Activated T-helper 2 cell treated with anti-CD3 and anti-CD28 coated beads, Interferon-gamma antibody, Interleukin-2, Interleukin-4, amounts not matched to agents 10 μg/mL and 5 μg/mL and 100 μg/mL, durations not matched to agents 14 hours and 24 hours and 36 hours (primary cell): Measurements from ENCODE around the gene TGFBR3L. TPM values are rescaled to one million over a fixed set of nuclear protein-coding genes. Genes with fewer than 3 reads are reported as not detected.
A peak's percentile ranks its signal among the peaks of the same experiment; 100 is the strongest.

ENCODE experiments used
- DNase-seq: peaks from one replicate; pipeline ENCODE4 v3.0.0; 2021; ENCODE audit warnings: low spot score
- H3K27ac Mint-ChIP-seq: one replicate; pipeline ENCODE4 v1.8.0; 2021; ENCODE audit warnings: mixed read lengths
- H3K27me3 Mint-ChIP-seq: one replicate; pipeline ENCODE4 v1.8.0; 2021; ENCODE audit warnings: low read depth, mixed read lengths
- H3K36me3 Mint-ChIP-seq: one replicate; pipeline ENCODE4 v1.8.0; 2021; ENCODE audit warnings: low read depth, mixed read lengths
- H3K4me1 Mint-ChIP-seq: one replicate; pipeline ENCODE4 v1.8.0; 2021; ENCODE audit warnings: low read depth, mixed read lengths
- H3K4me3 Mint-ChIP-seq: one replicate; pipeline ENCODE4 v1.8.0; 2021; ENCODE audit warnings: low read depth, mild to moderate bottlenecking, moderate library complexity, mixed read lengths
- H3K9me3 Mint-ChIP-seq: one replicate; pipeline ENCODE4 v1.8.0; 2021; ENCODE audit warnings: mixed read lengths
- intact Hi-C: fragments of 100-400 bp; cut with micrococcal nuclease; formaldehyde crosslinking; loops from one replicate; pipeline ENCODE4 v1.15.1; 2023
- total RNA-seq: library from RNA; stranded (reverse); gene quantifications from 2 replicates; pipeline ENCODE4 v1.2.3, GENCODE V29; 2022

Gene TGFBR3L
- total RNA-seq, 1 donor from 2014 or later, result 6.3 TPM

- peaks cover 26% of the 10 kb centered on the region for H3K27me3 Mint-ChIP-seq
- H3K27ac Mint-ChIP-seq, result no peak overlapping the region
- peak overlapping the region; percentile 82 for H3K4me3 Mint-ChIP-seq
- intact Hi-C loops, result no loop called here
- no peaks in the 10 kb centered on the region for H3K9me3 Mint-ChIP-seq
- DNase-seq, result no peak
- H3K36me3 Mint-ChIP-seq, result peaks cover 6% of the 10 kb centered on the region
- H3K4me1 Mint-ChIP-seq, result peaks cover 15% of the 10 kb centered on the region
Observed at GRCh38 chr19:7918615-7919421, 4.2 kb downstream of the TGFBR3L start.

DNA sequence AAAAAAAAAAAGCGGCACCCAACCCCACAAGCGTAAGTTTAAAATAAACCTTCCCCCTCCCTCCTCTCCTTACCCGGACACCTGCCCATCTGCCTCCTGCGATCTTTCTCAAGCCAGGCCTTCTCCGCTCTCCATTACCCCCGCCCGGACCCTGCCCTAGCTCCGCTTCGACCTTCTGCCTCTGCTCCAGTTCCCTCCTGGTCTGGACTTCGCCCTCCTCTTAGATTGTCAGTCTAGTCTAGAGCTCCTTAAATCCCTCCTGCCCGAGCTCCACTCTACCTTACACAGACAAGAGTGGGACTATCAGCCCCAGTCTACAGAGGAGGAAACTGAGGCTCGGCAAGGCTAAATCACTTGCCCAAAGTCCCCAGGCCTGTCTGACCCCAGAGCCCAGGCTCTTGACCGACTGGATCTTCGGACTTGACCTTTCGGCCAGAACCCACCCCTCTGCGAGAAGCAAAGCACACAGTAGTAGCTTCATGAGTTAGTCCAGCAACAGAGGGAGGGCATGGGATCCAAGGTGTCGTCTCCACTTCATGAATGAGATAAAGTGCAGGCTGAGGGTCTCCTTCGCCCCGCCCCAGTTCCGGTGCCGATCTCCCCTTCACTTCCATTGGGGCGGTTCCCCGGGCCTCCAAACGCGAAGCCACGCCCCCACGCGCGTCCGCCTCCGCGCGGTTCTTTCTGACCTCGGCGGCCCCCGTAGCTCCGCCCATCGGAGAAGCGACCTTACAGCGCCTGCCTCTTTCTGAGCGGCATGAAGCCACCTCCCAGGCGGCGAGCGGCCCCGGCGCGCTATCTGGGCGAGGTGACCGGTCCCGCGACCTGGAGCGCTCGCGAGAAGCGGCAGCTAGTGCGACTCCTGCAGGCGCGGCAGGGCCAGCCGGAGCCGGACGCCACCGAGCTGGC lies 5.2 kb downstream of the TGFBR3L start, which contains the start of gene SNAPC2:
Gene SNAPC2 (plus strand): TSS at position 729 of the 909 bp plus-strand sequence. CDS start 29 bp downstream, at position 758.
- peaks cover 26% of the 10 kb centered on the region for H3K27me3 Mint-ChIP-seq
- H3K9me3 Mint-ChIP-seq, result no peaks in the 10 kb centered on the region
- peak; percentile 96 for DNase-seq
- H3K4me3 Mint-ChIP-seq, result peak within 1 kb of the TSS; percentile 82
- peak within 1 kb of the TSS; percentile 89 for H3K27ac Mint-ChIP-seq
- peaks cover 6% of the 10 kb centered on the region for H3K36me3 Mint-ChIP-seq
- intact Hi-C loops, result loop anchor here (1.0 to 2.0 kb wide), 3 partner anchors 17 to 57 kb away; partner anchors contain the start of genes MAP2K7 and TIMM44
- peaks cover 15% of the 10 kb centered on the region for H3K4me1 Mint-ChIP-seq

GRCh38 chr19:7920519-7921301 lies 6.1 kb downstream of the TGFBR3L start:
- Mint-ChIP-seq H3K4me3 (peak overlapping the region; percentile 82), H3K4me1 (peaks cover 17% of the 10 kb centered on the region), H3K9me3 (no peaks in the 10 kb centered on the region), H3K27ac (peak overlapping the region; percentile 89), H3K27me3 (peaks cover 19% of the 10 kb centered on the region), H3K36me3 (peaks cover 6% of the 10 kb centered on the region)
- DNase-seq, result peak; percentile 94
- intact Hi-C loops, result loop anchor here (1.0 to 2.0 kb wide), 3 partner anchors 17 to 58 kb away; partner anchors contain the start of genes MAP2K7 and TIMM44

DNA sequence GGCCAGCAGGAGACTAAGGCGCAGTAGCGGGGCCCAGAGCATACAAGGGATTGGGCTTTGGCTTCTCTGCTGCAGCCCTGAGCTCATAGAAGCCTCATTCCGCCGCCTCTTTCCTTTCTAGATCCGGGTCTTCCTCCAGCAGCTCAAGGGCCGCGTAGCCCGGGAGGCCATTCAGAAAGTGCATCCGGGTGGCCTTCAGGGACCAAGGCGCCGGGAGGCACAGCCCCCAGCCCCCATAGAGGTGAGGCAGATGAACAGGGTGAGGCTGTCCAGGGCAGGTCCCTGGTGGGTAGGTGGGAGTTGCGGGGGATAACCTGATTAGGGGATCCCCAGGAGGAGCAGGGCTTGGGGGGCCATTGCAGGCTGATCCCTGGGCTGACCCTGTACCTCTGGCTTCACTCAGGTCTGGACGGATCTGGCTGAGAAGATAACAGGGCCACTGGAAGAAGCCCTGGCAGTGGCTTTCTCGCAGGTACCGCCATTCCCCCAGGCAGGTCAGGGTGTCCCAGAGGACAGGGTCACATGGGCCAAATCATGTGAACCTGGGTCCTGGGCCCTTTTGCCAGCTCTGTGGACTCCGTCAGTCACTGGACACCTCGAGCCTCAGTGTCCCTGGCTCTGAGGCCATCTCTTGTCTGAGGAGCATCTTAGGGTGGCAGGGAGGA lies 6.8 kb downstream of the TGFBR3L start:
- peaks cover 15% of the 10 kb centered on the region for H3K27me3 Mint-ChIP-seq
- H3K4me3 Mint-ChIP-seq, result peak overlapping the region; percentile 82
- intact Hi-C loops, result loop anchor here (2.0 kb wide), 1 partner anchor 59 kb away; no protein-coding TSS in a partner anchor
- peak overlapping the region; percentile 89 for H3K27ac Mint-ChIP-seq
- H3K36me3 Mint-ChIP-seq, result peaks cover 7% of the 10 kb centered on the region
- DNase-seq, result no peak
- no peaks in the 10 kb centered on the region for H3K9me3 Mint-ChIP-seq
- H3K4me1 Mint-ChIP-seq, result peaks cover 17% of the 10 kb centered on the region

GRCh38 chr19:7921967-7922835 lies 7.6 kb downstream of the TGFBR3L start:
- H3K4me1 Mint-ChIP-seq, result peaks cover 17% of the 10 kb centered on the region
- intact Hi-C loops, result loop anchor here (2.0 kb wide), 1 partner anchor 59 kb away; no protein-coding TSS in a partner anchor
- DNase-seq, result no peak
- no peaks in the 10 kb centered on the region for H3K9me3 Mint-ChIP-seq
- no peak overlapping the region for H3K27ac Mint-ChIP-seq
- H3K4me3 Mint-ChIP-seq, result no peak overlapping the region
- peaks cover 8% of the 10 kb centered on the region for H3K36me3 Mint-ChIP-seq
- H3K27me3 Mint-ChIP-seq, result peaks cover 12% of the 10 kb centered on the region

DNA sequence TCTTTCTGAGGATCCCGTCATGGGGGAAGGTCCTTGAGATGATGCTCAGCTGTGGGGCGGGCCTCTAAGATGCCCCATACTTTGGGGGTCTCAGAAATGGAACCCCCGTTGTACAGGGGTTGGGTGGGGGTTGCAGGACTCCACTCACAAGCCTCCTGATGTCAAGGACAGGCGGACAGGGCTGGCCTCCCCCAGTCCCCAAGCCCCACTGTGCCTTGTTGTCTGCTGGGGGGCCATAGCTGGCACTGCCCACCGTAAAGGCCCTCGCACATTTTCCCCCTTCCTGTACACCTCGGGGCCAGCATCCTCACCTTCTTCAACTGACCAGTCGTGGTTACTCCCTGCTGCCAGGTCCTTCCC lies 8.2 kb downstream of the TGFBR3L start:
- intact Hi-C loops, result no loop called here
- H3K27me3 Mint-ChIP-seq, result peaks cover 12% of the 10 kb centered on the region
- no peak overlapping the region for H3K4me3 Mint-ChIP-seq
- no peaks in the 10 kb centered on the region for H3K9me3 Mint-ChIP-seq
- DNase-seq, result no peak
- H3K4me1 Mint-ChIP-seq, result peaks cover 17% of the 10 kb centered on the region
- H3K27ac Mint-ChIP-seq, result no peak overlapping the region
- H3K36me3 Mint-ChIP-seq, result peaks cover 8% of the 10 kb centered on the region

GRCh38 chr19:7923295-7924191 lies 8.9 kb downstream of the TGFBR3L start:
- H3K36me3 Mint-ChIP-seq, result peaks cover 12% of the 10 kb centered on the region
- H3K4me1 Mint-ChIP-seq, result peaks cover 16% of the 10 kb centered on the region
- no peak for DNase-seq
- peaks cover 5% of the 10 kb centered on the region for H3K27me3 Mint-ChIP-seq
- no peak overlapping the region for H3K4me3 Mint-ChIP-seq
- no peak overlapping the region for H3K27ac Mint-ChIP-seq
- intact Hi-C loops, result no loop called here
- H3K9me3 Mint-ChIP-seq, result no peaks in the 10 kb centered on the region

DNA sequence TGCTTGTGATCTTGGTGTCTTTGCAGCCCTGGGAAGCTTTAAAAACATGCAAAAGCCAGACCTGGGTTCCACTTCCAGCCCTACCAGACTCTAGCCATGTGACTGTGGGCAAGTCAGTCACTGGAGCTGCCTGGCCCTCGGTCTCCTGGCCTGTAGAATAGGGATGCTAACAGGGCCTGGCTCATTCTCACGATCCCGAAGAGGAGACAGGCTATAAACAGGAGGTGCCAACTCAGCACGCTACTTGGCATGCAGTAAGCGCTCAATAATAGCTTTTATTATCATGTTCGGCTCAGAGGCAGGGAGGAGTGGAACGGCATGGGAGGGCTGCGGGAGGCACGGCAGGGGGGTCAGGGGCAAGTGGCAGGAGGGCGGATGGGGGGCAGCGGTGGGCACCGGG lies 9.6 kb downstream of the TGFBR3L start:
- no peak overlapping the region for H3K27ac Mint-ChIP-seq
- peaks cover 15% of the 10 kb centered on the region for H3K36me3 Mint-ChIP-seq
- peak overlapping the region; percentile 35 for H3K4me3 Mint-ChIP-seq
- H3K27me3 Mint-ChIP-seq, result peaks cover 4% of the 10 kb centered on the region
- peaks cover 19% of the 10 kb centered on the region for H3K4me1 Mint-ChIP-seq
- intact Hi-C loops, result no loop called here
- no peaks in the 10 kb centered on the region for H3K9me3 Mint-ChIP-seq
- no peak for DNase-seq

- Mint-ChIP-seq H3K4me3 (no peak overlapping the region), H3K27ac (no peak overlapping the region), H3K4me1 (peaks cover 20% of the 10 kb centered on the region), H3K27me3 (peaks cover 1% of the 10 kb centered on the region), H3K9me3 (no peaks in the 10 kb centered on the region), H3K36me3 (peaks cover 15% of the 10 kb centered on the region)
- intact Hi-C loops, result no loop called here
- DNase-seq, result no peak
Observed at GRCh38 chr19:7924651-7925170, 10.1 kb downstream of the TGFBR3L start.

- intact Hi-C loops, result no loop called here
- Mint-ChIP-seq H3K36me3 (peaks cover 17% of the 10 kb centered on the region), H3K9me3 (no peaks in the 10 kb centered on the region), H3K27me3 (no peaks in the 10 kb centered on the region), H3K4me1 (peaks cover 16% of the 10 kb centered on the region), H3K4me3 (peak overlapping the region; percentile 77), H3K27ac (peak overlapping the region; percentile 70)
- peak; percentile 70 for DNase-seq
Observed at GRCh38 chr19:7925171-7925851, 10.7 kb downstream of the TGFBR3L start.
